NCI-H2029 treated with DMSO at 0.1 percent for 48 hours (cell line): ENCODE results near the gene AKIRIN1.
A peak's percentile ranks its signal among the peaks of the same experiment; 100 is the strongest.
"Not testable (repeated sequence)": the region's sequence is repeated elsewhere in the genome, so short reads cannot be mapped to it uniquely, and the experiment has no call there.

Experiments
- DNase-seq: peaks from one replicate; lab custom pipeline; 2025; lab: John Stamatoyannopoulos, UW

Gene AKIRIN1, protein sequence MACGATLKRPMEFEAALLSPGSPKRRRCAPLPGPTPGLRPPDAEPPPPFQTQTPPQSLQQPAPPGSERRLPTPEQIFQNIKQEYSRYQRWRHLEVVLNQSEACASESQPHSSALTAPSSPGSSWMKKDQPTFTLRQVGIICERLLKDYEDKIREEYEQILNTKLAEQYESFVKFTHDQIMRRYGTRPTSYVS

DNA sequence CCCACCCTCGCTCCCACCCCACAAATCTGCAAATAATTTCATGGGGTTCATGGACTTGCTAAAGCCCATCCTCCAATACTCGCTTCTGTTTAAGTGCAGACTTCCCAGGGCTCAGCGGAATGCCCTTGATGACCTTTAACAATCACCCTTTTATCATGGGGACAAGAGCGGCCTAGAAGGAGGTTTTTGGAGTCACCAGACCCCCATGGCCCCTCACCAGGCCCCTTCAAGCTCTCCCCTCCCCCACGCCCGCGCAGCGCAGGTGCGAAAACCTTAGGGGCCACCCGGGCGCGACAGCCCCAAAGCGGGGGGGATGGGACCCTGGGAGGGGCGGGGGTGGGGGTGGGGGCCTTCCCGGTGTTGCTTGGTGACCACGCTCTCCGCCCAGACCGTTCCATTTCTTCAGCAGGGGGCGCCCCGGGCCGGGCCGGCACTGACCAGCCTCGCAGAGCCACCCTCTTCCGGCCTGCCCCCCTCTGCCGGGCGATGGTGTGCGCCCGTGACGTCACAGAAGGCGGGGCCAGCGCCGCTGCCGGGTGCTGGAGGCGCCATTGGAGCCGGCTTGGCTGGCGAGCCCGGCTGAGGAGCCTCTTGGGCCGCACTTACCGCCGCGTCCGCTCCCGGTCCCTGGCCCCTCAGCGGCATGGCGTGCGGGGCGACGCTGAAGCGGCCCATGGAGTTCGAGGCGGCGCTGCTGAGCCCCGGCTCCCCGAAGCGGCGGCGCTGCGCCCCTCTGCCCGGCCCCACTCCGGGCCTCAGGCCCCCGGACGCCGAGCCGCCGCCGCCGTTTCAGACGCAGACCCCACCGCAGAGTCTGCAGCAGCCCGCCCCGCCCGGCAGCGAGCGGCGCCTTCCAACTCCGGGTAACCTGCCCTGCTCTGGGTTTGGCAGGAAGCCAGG, at the start of gene AKIRIN1:
TSS of gene AKIRIN1 (plus strand) at position 539 of the 900 bp plus-strand sequence. CDS start at position 644, 105 bp downstream.
- peak; percentile 100 for DNase-seq

DNA sequence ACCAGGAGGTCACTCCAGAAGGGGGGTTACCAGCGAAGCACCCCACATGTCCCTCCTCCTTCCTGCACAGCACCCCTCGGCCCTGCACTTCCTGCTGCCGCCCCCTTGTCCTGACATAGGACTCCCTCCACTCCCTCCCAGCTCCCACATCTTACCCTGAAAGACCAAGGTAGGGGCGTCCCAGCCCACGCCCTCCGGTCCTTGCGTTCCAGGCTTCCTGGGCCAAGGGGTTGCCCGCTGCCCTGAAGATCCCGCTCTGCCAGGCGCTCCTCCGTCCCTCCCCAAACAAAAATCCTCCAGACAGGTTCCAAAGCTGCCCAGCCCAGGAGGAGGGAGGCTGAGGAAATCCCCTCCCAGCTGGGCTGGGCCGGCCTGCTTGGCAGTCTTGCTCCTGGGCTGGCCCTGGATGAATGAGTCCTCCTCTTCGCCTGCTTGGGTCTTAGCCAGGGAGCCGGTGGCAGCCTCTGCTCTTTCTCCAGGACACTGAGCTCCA, 49.5 kb upstream of the AKIRIN1 start, which contains the start of gene RHBDL2:
TSS of gene RHBDL2 (minus strand) at position 304 of the 493 bp plus-strand sequence. CDS start 22,618 bp downstream, outside the sequence.
- peak; percentile 82 for DNase-seq

DNA sequence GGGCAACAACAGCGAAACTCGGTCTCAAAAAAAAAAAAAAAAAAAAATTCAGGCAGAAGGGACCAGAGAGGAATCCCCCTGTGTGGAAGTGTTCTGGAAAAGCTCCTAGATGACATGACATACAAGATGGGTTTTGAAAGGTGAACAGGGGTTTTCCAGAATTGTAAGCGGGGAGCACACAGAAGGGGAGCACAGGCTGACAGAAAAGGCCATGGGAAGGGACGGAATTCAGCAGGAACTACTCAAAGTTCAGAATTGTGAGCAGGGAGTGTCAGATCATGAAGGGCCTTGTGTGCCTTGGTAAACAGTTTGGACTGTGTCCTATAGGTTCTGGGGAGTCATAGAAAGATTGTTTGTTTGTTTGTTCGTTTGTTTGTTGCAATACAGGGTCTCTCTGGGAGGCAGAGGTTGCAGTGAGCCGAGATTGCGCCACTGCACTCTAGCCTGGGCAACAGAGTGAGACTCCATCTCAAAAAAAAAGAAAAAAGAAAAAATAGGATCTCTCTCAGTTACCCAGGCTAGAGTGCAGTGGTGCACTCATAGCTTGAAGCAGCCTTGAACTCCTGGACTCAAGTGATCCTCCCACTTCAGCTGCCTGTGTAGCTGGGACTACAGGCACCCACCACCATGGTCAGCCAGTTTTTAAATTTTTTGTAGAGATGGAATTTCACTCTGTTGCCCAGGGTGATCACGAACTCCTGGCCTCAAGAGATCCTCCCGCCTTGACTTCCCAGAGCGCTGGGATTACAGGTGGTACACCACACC, 48.2 kb upstream of the AKIRIN1 start:
- DNase-seq = no peak

DNA sequence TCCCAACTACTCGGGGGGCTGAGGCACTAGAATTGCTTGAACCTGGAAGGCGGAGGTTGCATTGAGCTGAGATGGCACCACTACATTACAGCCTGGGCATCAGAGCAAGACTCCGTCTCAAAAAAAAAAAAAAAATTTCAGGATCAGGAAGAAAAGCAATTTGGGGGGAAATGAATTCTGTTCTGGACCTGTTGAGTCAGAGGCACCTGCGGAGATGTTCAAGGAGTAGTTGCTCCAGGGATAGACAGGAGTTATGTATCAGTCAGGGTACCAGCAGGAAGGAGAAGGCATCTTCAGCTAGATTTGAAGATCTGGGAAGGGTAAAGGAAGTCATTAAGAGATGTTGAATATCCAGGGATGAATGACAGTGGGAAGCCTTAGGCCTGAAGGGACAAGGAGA, 46.5 kb upstream of the AKIRIN1 start:
- no peak for DNase-seq

DNA sequence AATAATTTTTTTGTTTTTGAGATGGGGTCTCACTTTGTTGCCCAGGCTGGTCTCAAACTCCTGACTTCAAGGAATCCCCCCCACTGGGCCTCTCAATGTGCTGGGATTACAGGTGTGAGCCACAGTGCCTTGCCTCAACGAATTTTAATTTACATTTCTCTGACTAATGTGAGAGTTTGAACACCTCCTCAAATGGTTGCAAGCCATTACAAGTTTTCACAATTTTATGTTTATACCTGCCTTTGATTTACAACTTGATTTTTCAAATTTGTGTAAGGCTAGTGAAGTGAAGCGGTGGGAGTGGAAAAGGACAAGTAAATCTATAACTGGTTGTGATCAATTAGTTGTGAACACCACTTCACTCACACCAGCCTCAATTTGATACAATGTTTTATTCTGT, 40.5 kb upstream of the AKIRIN1 start:
- DNase-seq = no peak

DNA sequence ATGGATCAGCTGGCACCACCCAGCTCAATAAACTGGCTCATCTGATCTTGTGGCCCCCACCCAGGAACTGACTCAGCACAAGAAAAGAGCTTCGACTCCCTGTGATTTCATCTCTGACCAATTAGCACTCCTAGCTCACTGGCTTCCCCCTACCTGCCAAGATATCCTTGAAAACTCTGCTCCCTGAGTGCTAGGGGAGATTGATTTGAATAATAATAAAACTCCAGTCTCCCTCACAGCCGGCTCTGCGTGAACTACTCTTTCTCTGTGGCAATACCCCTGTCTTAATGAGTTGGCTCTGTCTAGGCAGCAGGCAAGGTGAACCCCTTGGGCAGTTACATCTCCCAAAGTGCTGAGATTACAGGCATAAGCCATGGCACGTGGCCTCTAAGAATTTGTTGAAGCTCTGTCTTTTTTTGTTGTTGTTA, 37.6 kb upstream of the AKIRIN1 start:
- DNase-seq = no peak

DNA sequence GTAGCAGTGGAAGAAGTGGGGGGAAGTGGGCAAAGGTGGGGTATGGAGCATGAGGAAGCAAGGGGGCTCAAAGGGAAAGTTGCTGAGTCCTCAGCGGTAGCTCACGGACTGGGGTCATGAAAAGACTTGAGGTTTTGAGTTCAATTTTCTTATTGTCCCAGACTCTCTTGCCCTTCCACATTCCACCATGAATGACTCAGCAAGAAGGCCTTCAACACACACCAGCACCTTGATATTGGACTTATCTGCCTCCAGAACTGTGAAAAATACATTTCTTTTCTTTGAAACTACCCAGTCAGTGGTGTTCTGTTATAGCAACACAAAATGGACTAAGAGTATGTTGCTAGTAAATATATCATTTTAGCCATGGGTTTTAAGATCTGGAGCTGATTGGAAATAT, 32.1 kb upstream of the AKIRIN1 start:
- no peak for DNase-seq

DNA sequence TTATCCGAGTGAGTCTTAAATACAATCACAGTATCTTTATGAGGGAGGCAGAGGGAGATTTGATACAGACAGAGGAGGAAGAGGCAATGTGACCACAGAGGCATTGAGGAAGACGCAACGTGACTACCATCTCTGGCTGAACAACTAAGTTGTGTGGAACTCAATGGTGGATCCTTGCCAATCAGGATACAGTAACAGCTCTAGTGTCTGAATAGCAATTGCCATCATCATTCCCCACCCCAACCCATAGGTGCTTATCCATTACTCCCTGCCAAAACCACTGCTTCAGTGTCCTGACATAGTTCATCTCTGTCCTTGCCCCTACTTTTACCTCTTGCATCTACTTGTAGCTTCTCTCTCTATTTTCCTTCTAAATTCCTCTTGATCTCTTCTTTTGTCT, 29.0 kb upstream of the AKIRIN1 start:
- DNase-seq = peak; percentile 78

DNA sequence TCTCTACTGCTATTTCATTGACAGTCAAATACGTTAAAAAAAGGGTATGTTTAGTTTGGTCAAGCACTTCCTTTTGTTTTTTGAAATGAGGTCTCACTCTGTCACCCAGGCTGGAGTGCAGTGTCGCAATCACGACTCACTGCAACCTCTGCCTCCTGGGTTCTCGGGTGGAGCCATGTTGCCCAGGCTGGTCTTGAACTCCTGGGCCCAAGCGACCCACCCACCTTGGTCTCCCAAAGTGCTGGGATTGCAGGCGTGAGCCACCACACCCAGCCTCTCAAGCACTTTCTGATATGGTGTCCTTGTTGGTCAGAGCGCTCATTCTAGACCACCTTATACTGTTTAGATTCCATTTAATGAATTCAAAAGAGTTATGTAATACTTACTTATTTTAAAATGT, 28.5 kb upstream of the AKIRIN1 start:
- no peak for DNase-seq

DNA sequence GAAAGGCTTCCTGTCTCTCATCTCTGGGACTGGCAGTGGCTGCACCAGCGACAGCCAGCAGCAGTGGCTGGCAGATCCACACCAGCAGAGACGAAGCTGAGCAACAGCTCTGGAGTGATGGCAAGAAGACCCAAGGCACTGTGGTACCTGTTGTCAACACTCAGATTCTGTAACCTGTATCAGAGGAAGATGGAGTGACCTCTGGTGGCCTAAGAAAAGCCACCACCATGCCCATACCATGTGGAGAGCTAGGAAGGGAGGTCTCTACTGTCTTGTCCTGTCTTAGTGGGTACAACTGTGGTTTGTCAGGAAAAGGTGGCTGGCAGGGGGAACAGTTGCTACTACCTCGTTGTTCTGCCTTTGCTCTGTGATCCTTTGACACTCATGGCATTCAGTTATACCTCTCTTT, 26.9 kb upstream of the AKIRIN1 start:
- no peak for DNase-seq

DNA sequence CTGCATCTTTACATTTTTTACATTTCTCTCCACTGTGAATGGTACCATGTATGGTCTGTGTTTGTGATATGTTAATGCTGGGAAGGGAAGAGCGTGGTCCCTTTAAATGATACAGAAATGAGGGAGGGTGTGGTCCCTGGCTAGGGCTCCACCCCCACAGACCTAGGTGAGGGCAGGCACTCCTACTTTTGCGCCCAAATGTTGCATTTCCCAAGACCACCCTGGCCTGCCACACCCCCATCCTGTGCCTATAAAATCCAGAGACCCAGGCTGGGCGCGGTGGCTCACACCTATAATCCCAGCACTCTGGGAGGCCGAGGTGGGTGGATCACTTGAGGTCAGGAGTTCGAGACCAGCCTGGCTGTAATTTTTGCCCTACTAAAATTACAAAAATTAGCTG, 17.9 kb upstream of the AKIRIN1 start:
- DNase-seq = not testable (repeated sequence)

DNA sequence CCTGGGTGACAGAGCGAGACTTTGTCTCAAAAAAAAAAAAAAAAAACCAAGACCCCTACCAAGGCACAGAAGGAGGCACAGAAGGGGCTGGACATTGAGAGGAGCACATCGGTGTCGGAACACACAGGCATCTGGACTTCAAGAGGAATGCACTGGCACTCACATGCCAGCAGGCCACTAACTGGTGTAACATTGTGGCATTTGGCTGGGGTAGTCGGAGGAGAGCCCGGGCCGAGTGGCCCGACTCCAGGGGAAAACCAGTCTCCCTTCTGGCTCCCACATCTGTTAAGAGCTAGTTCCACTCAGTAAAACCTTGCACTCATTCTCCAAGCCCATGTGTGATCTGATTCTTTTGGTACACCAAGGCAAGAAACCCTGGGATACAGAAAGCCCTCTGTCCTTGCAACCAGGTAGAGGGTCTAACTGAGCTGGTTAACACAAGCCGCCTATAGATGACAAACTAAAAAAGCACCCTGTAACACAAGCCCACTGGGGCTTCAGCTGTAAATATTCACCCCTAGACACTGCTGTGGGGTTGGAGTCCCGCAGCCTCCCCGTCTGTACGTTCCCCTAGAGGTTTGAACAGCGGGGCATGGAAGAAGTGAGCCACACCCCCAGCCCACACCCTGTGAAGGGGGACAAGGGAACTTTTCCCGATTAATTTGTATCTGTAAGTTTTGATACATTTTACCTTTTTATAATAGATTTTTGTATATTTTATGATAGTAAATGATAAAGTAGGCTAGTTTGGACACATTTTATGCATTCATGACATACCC, 17.2 kb upstream of the AKIRIN1 start:
- DNase-seq = no peak

DNA sequence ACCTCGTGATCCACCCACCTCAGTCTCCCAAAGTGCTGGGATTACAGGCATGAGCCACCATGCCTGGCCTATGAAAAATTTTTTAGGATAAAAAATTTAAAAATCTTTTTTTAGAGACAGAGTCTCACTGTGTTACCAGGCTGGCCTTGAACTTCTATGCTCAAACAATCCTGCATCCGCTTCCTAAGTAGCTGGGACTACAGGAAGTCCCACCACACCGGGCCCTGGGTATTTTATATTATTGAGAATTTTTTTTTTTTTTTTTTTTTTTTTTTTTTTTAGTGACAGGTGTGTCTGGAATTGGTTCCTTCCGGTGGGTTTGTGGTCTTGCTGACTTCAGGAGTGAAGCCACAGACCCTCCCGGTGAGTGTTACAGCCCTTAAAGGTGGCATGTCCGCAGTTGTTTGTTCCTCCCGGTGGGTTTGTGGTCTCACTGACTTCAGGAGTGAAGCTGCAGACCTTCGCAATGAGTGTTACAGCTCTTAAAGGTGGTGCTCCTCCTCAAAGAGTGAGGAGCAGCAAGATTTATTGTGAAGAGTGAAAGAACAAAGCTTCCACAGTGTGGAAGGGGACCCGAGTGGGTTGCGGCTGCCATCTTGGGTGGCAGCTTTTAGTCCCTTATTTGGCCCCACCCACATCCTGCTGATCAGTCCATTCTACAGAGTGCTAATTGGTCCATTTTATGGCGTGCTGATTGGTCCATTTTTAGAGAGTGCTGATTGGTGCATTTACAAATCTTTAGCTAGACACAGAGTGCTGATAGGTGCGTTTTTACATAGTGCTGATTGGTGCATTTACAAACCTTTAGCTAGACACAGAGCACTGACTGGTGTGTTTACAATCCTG, 13.5 kb upstream of the AKIRIN1 start:
- DNase-seq = not testable (repeated sequence)

DNA sequence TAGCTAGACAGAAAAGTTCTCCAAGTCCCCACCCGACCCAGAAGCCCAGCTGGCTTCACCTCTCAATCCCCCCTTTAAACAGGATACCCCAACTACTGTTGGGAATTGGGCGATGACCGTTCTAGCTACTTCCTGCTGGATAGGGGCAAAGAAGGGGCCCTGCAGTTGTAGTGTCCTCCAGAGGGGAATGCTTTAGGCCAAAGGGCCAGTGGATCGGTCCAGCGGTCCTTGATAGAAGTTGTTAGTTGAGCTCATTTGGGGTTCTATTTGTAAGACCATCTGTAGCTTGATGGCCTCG, 12.9 kb upstream of the AKIRIN1 start:
- DNase-seq = not testable (repeated sequence)

DNA sequence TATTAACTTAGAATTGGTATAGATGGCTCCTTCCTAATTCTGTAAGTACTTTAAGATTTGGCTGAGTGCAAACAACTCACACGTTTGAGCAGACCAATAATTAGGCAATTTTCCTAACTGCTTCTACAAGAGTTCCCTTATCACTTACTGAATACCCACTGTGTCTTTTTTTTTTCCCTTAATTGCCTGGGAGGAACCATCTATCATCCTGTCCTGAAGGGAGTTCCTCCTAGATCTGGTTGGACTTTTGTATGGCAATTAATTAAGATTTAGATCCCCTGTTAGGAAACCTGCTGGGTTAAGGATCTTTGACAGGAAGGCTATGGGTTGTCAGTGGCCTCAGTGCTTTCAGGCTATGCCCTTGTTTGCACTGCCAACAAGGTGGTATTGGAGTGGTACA, 11.7 kb upstream of the AKIRIN1 start:
- not testable (repeated sequence) for DNase-seq

DNA sequence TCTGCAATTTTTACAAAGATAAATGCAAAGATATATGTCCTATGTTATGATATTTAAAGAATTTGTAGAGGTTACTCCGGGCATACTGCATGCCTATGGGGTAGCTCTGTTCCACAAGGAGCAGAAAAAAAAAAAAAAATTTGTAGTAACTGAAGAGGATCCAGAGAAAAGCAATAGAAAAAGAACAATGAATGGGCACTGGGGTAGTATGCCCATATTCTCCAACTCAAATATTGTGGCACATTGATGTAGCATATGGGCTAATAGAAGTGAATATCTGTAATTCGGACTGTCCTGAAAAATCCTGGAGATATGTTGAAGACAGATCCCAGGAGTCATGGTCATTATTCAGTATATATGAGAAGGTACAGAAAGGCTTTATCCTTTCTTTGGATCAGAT, 1.1 kb upstream of the AKIRIN1 start:
- no peak for DNase-seq

DNA sequence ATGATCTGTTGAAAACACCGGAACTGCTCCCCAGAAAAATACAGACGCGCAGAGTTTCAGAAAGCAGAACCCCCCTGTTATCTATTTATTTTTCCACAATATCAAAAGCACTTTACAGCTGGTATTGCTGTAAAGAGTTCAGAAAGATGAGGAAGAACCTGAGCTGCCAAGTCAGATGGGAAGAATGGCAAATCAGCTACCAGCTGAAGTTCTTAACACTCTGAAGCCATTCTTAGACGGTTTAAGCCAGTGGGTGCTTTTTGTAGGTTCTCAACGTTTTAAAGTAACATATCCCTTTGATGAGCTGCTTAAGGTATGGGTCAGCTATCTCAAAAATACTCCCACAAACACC, 714 bp upstream of the AKIRIN1 start:
- DNase-seq = peak; percentile 98

DNA sequence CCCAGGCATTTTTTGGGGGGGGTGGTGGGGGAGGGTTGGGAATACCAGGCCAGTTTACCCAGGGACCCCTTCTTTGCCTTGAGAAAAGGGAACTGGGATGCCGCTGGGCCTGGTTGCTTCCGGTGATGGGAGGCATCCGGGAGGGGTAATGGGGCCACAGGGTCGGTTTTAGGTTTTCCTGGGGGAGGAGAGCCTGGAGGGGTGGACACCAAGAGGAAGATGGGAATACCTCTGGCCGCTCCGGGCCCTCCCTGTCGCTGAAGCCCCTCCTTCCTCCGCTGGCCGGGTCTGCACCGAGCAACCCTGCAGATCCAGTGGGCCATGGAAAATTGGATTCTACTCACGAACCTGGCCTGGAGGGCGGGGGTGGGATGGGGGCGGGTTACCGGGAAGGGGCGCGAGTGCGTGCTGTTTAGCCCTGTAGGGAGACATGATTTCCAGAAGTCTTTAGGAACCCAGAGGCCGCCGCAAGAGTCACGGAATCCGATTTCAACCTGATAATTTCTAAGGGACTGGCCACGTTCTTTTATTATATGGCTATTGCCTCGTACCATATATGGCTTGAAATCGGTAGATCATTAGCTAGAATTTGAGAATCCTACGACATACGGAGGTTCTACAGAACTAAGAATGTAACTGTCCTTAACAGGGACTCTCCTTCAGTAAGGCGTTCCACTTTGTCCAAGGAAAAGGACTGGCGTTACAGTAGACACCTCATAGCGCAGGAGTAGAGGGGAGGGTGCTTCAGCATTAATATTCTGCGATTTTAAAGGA, 749 bp downstream of the AKIRIN1 start:
- peak; percentile 98 for DNase-seq

DNA sequence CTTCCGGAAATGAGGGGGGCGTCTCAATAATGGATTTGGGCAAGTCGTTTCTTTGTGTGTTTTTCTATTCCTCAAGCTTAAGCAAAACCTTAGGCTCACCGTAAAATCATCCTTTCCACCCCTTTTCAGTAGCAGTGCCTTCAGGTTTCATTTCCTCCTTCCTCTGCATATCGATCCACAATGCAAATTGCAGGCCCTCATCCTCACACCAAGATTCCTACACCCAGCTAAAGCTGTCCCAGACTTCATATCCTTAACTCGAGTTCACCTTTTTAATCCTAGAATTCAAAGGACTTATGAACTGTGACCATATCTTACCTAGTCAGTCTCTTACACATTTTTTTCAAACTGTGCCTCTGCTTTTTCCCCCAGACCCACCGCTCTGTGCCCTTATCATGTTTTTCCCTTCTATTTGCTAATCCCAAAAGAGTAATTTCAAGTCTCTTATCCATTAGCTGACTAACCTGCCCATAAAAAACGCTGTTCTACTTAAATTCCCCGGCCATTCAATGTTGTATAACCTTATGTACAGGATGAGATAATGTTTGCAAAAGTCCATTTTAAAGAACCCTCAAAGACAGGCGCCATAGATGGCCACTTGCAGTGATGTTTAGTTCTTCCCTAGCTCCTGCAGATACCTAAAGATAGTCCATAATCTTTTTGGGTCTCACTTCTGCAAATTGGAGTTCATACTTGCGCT, 1.5 kb downstream of the AKIRIN1 start:
- peak; percentile 98 for DNase-seq
